K562 (cell line): Measurements from ENCODE around the gene STYXL1. TPM values are rescaled to one million over a fixed set of nuclear protein-coding genes. Genes with fewer than 3 reads are reported as not detected.

Experiments used
- HEY1 ChIP-seq: fragments of 250-450 bp; sonication (Bioruptor Pico); IDR thresholded peaks from 2 replicates; pipeline ENCODE4 v1.5.0; 2020; ENCODE audit warnings: mild to moderate bottlenecking, moderate library complexity, borderline replicate concordance
- HNRNPLL ChIP-seq: fragments of 200-400 bp; formaldehyde crosslinking; IDR thresholded peaks from 2 replicates; pipeline ENCODE4 v1.6.1; 2017; ENCODE audit warnings: low read length, low read depth, mild to moderate bottlenecking; ENCODE audit not compliant: poor library complexity, severe bottlenecking
- JUND ChIP-seq, 2 experiments: IDR thresholded peaks; 2 replicates in 1 of 2; 3 replicates in 1 of 2; pipeline ENCODE4 v1.6.1; 2011; ENCODE audit warnings: borderline replicate concordance in 2 of 2, low read depth in 2 of 2, low read length in 2 of 2, improper control_type of control experiment in 1 of 2, missing biosample characterization in 1 of 2, missing genetic modification characterization in 1 of 2, missing genetic modification reagents in 1 of 2
- KDM1A ChIP-seq, 2 experiments: fragments of 450-650 bp; IDR thresholded peaks; 2 replicates each; pipeline ENCODE4 v1.6.1; 2016; ENCODE audit warnings: mild to moderate bottlenecking in 2 of 2
- MCM3 ChIP-seq: fragments of 450-650 bp; IDR thresholded peaks from 2 replicates; pipeline ENCODE4 v1.6.1; 2016
- NFIX ChIP-seq: fragments of 250-450 bp; sonication (Bioruptor Pico); IDR thresholded peaks from 2 replicates; pipeline ENCODE4 v1.4.0; 2020; ENCODE audit warnings: low read depth, mild to moderate bottlenecking, moderate library complexity
- PYGO2 ChIP-seq: fragments of 450-650 bp; IDR thresholded peaks from 2 replicates; pipeline ENCODE4 v1.6.1; 2016; ENCODE audit warnings: mild to moderate bottlenecking, missing genetic modification characterization, moderate library complexity, missing compliant biosample characterization
- RBM39 ChIP-seq: fragments of 200-400 bp; formaldehyde crosslinking; optimal IDR thresholded peaks from 2 replicates; pipeline ENCODE3; 2018; ENCODE audit warnings: low read depth, low read length
- SIN3A ChIP-seq, 2 experiments: fragments of 150-350 bp in 1 of 2; IDR thresholded peaks; 2 replicates each; pipeline ENCODE4 v1.6.1; 2011 to 2016; ENCODE audit warnings: borderline replicate concordance in 2 of 2, low read depth in 2 of 2, low read length in 2 of 2, mild to moderate bottlenecking in 2 of 2, moderate library complexity in 2 of 2; ENCODE audit not compliant: control insufficient read depth in 1 of 2
- SMARCE1 ChIP-seq: fragments of 450-650 bp; IDR thresholded peaks from 2 replicates; pipeline ENCODE4 v1.7.1; 2016; ENCODE audit warnings: mild to moderate bottlenecking
- SRSF1 ChIP-seq: fragments of 200-400 bp; formaldehyde crosslinking; IDR thresholded peaks from 2 replicates; pipeline ENCODE4 v1.6.1; 2017; ENCODE audit warnings: mild to moderate bottlenecking, low read depth, low read length, moderate library complexity
- THRAP3 ChIP-seq: fragments of 450-650 bp; IDR thresholded peaks from 2 replicates; pipeline ENCODE4 v1.6.1; 2016; ENCODE audit warnings: mild to moderate bottlenecking, inconsistent platforms, borderline replicate concordance
- ZFP1 ChIP-seq: fragments of 450-650 bp; formaldehyde crosslinking; IDR thresholded peaks from 2 replicates; pipeline ENCODE4 v1.4.0; 2020; ENCODE audit warnings: mild to moderate bottlenecking, mixed read lengths
- ZNF12 ChIP-seq: sonication (generic); formaldehyde crosslinking; IDR thresholded peaks from 2 replicates; pipeline ENCODE4 v1.4.0; 2020; ENCODE audit warnings: mild to moderate bottlenecking, missing genetic modification reagents
- ZNF124 ChIP-seq: sonication (generic); formaldehyde crosslinking; IDR thresholded peaks from 2 replicates; pipeline ENCODE4 v1.8.1; 2022; ENCODE audit warnings: missing genetic modification reagents
- ZNF224 ChIP-seq: sonication (generic); formaldehyde crosslinking; IDR thresholded peaks from 2 replicates; pipeline ENCODE4 v1.8.0; 2022; ENCODE audit warnings: mild to moderate bottlenecking, missing genetic modification reagents
- ZNF274 ChIP-seq: IDR thresholded peaks from 2 replicates; pipeline ENCODE4 v1.6.1; 2011; ENCODE audit warnings: low read depth, mild to moderate bottlenecking, low read length, moderate library complexity, borderline replicate concordance
- ZNF75A ChIP-seq: fragments of 450-650 bp; formaldehyde crosslinking; IDR thresholded peaks from 2 replicates; pipeline ENCODE4 v1.4.0; 2020; ENCODE audit warnings: mild to moderate bottlenecking
- ZNF778 ChIP-seq: fragments of 450-650 bp; formaldehyde crosslinking; IDR thresholded peaks from 2 replicates; pipeline ENCODE4 v1.4.0; 2020; ENCODE audit warnings: mild to moderate bottlenecking, moderate library complexity
- ZNF830 ChIP-seq: fragments of 250-450 bp; sonication (Bioruptor Pico); IDR thresholded peaks from 2 replicates; pipeline ENCODE4 v1.5.0; 2021; ENCODE audit warnings: mild to moderate bottlenecking
- polyA plus RNA-seq, 8 experiments: library from polyadenylated mRNA; depleted of rRNA in 4 of 8; stranded (reverse) in 5 of 8; unstranded in 3 of 8; fragments of >200 nt; fragmentation: Nextera tagmentation in 2 of 8; fragmentation: Illumina TruSeq in 1 of 8; extraction: Ambion mirVana in 2 of 8; extraction: Trizol in 1 of 8; gene quantifications; 2 replicates each; pipeline versions ENCODE4 v1.2.1 to v1.2.3, GENCODE V29; 2011 to 2014; ENCODE audit warnings: inconsistent platforms in 1 of 8, missing spikeins in 1 of 8
- total RNA-seq, 7 experiments: library from RNA; depleted of rRNA in 6 of 7; stranded (reverse); fragments of >200 nt in 6 of 7; fragmentation: Illumina TruSeq in 2 of 7; extraction: Trizol in 2 of 7; gene quantifications; 2 replicates each; pipeline versions ENCODE4 v1.2.1 to v1.2.3, GENCODE V29; 2011 to 2021; ENCODE audit warnings: low replicate concordance in 1 of 7
- TF ChIP-seq, protein P1 (sequence below): fragments of 450-650 bp; IDR thresholded peaks from 2 replicates; pipeline ENCODE4 v1.6.1; 2018; ENCODE audit not compliant: partially characterized antibody
- TF ChIP-seq, protein P2 (sequence below): sonication (generic); formaldehyde crosslinking; IDR thresholded peaks from 2 replicates; pipeline ENCODE4 v1.8.1; 2023; ENCODE audit warnings: missing genetic modification reagents, mild to moderate bottlenecking, borderline replicate concordance

The STYXL1 gene
- total and polyA plus RNA-seq, 9 of the 15 experiments (the other 6 are each of a cell fraction or from before 2014, with no cell fraction given), result 36.5 to 97.2 (median 49.9) TPM

DNA sequence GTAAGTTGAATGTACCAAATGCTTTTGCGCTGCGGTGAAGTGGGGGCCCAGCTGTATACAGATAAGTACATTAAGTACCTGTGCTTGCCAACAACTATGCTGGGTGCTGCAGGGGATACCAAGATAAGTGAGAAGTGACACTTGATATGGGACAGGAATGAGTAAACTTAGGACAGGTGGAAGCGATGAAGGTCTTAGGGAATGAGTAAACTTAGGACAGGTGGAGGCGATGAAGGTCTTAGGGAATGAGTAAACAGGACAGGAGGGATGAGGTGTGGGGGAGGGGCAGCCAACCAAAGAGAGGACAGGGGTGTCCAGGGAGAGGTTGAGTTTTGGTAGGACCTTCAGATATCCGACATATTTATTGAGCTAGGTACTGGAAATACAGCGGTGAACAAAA lies 1.5 kb upstream of the STYXL1 start (continued):
- TF ChIP-seq HNRNPLL, result no peak
- no peak for TF ChIP-seq ZNF124 (CRISPR knock-in tag)
- no peak for TF ChIP-seq ZFP1 (CRISPR knock-in tag)
- TF ChIP-seq MCM3, result no peak
- no peak for TF ChIP-seq SRSF1
- TF ChIP-seq, protein P1, sequence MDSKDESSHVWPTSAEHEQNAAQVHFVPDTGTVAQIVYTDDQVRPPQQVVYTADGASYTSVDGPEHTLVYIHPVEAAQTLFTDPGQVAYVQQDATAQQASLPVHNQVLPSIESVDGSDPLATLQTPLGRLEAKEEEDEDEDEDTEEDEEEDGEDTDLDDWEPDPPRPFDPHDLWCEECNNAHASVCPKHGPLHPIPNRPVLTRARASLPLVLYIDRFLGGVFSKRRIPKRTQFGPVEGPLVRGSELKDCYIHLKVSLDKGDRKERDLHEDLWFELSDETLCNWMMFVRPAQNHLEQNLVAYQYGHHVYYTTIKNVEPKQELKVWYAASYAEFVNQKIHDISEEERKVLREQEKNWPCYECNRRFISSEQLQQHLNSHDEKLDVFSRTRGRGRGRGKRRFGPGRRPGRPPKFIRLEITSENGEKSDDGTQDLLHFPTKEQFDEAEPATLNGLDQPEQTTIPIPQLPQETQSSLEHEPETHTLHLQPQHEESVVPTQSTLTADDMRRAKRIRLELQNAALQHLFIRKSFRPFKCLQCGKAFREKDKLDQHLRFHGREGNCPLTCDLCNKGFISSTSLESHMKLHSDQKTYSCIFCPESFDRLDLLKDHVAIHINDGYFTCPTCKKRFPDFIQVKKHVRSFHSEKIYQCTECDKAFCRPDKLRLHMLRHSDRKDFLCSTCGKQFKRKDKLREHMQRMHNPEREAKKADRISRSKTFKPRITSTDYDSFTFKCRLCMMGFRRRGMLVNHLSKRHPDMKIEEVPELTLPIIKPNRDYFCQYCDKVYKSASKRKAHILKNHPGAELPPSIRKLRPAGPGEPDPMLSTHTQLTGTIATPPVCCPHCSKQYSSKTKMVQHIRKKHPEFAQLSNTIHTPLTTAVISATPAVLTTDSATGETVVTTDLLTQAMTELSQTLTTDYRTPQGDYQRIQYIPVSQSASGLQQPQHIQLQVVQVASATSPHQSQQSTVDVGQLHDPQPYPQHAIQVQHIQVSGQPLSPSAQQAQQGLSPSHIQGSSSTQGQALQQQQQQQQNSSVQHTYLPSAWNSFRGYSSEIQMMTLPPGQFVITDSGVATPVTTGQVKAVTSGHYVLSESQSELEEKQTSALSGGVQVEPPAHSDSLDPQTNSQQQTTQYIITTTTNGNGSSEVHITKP, result peak; percentile 30
- no peak for TF ChIP-seq ZNF75A (CRISPR knock-in tag)
- TF ChIP-seq ZNF274, result no peak
- no peak for TF ChIP-seq JUND (IDR thresholded peaks at IDR 0.05; ENCODE audit: borderline replicate concordance, low read depth, low read length)
- no peak for TF ChIP-seq JUND (tag; IDR thresholded peaks at IDR 0.05; ENCODE audit: borderline replicate concordance, low read depth, low read length)
- TF ChIP-seq SIN3A (IDR thresholded peaks at IDR 0.05; ENCODE audit: borderline replicate concordance in 2 of 2, control insufficient read depth in 1 of 2, low read depth in 2 of 2, low read length in 2 of 2), result no peak
- TF ChIP-seq, protein P2, sequence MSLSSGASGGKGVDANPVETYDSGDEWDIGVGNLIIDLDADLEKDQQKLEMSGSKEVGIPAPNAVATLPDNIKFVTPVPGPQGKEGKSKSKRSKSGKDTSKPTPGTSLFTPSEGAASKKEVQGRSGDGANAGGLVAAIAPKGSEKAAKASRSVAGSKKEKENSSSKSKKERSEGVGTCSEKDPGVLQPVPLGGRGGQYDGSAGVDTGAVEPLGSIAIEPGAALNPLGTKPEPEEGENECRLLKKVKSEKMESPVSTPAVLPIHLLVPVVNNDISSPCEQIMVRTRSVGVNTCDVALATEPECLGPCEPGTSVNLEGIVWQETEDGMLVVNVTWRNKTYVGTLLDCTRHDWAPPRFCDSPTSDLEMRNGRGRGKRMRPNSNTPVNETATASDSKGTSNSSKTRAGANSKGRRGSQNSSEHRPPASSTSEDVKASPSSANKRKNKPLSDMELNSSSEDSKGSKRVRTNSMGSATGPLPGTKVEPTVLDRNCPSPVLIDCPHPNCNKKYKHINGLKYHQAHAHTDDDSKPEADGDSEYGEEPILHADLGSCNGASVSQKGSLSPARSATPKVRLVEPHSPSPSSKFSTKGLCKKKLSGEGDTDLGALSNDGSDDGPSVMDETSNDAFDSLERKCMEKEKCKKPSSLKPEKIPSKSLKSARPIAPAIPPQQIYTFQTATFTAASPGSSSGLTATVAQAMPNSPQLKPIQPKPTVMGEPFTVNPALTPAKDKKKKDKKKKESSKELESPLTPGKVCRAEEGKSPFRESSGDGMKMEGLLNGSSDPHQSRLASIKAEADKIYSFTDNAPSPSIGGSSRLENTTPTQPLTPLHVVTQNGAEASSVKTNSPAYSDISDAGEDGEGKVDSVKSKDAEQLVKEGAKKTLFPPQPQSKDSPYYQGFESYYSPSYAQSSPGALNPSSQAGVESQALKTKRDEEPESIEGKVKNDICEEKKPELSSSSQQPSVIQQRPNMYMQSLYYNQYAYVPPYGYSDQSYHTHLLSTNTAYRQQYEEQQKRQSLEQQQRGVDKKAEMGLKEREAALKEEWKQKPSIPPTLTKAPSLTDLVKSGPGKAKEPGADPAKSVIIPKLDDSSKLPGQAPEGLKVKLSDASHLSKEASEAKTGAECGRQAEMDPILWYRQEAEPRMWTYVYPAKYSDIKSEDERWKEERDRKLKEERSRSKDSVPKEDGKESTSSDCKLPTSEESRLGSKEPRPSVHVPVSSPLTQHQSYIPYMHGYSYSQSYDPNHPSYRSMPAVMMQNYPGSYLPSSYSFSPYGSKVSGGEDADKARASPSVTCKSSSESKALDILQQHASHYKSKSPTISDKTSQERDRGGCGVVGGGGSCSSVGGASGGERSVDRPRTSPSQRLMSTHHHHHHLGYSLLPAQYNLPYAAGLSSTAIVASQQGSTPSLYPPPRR (CRISPR knock-in tag), result no peak
- peak; percentile 61; the same call in 1 of the 2 replicates for TF ChIP-seq THRAP3
- no peak for TF ChIP-seq ZNF224
- no peak for TF ChIP-seq ZNF12 (CRISPR knock-in tag)
- no peak for TF ChIP-seq ZNF778
- TF ChIP-seq KDM1A (IDR thresholded peaks at IDR 0.05), result peak in 1 of 2 experiments; percentile 36; a peak in 1 of 4 replicates
- TF ChIP-seq SMARCE1, result 0 out of 2 replicates have a peak, but pooled peaks have one; percentile 27
- no peak for TF ChIP-seq NFIX (CRISPR knock-in tag)
- no peak for TF ChIP-seq PYGO2 (tag)
- TF ChIP-seq HEY1 (CRISPR knock-in tag), result no peak
- no peak for TF ChIP-seq RBM39
- TF ChIP-seq ZNF830 (CRISPR knock-in tag), result no peak
